Stimulated activated naive CD8-positive, alpha-beta T cell treated with anti-CD3 and anti-CD28 coated beads, Interleukin-15, Interleukin-2, amounts not matched to agents 100 ng/mL and 50 ng/mL, for 24 hours (primary cell): ENCODE measurements around the gene ANKIB1.
"Not testable (repeated sequence)": the region's sequence is repeated elsewhere in the genome, so short reads cannot be mapped to it uniquely, and the experiment has no call there.

Experiments used
- H3K27ac Mint-ChIP-seq: one replicate; pipeline ENCODE4 v1.8.0; 2021; ENCODE audit warnings: mild to moderate bottlenecking, mixed read lengths
- H3K27me3 Mint-ChIP-seq: one replicate; pipeline ENCODE4 v1.8.0; 2021; ENCODE audit warnings: mixed read lengths
- H3K36me3 Mint-ChIP-seq: one replicate; pipeline ENCODE4 v1.8.0; 2021; ENCODE audit warnings: low read depth, mixed read lengths
- H3K4me1 Mint-ChIP-seq: one replicate; pipeline ENCODE4 v1.8.0; 2021; ENCODE audit warnings: low read depth, mixed read lengths
- H3K4me3 Mint-ChIP-seq: one replicate; pipeline ENCODE4 v1.8.0; 2021; ENCODE audit warnings: mild to moderate bottlenecking, mixed read lengths
- H3K9me3 Mint-ChIP-seq: one replicate; pipeline ENCODE4 v1.8.0; 2021; ENCODE audit warnings: mixed read lengths

Gene ANKIB1

DNA sequence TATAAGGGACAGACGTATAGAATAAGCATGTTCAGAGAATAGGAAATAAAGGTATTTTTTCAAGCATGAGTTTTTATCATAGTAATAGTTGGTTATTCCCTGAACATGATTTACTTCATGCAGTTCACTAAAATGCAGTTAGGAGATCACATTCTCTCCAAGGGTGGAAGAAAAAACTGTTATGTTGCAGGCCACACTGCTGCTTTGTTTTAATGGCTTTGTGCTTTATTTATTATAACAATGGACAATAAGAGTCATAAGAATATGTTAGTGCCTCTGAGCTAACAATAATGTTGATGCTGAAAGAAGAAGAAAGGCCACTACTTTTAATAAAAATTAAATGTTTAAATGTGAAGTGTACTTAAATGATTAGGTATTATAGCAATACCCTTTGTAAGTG is 123.0 kb downstream of the ANKIB1 start:
- Mint-ChIP-seq H3K4me3 (no peak overlapping the region), H3K4me1 (no peaks in the 10 kb centered on the region), H3K27me3 (no peaks in the 10 kb centered on the region), H3K9me3 (no peaks in the 10 kb centered on the region), H3K36me3 (peaks cover 45% of the 10 kb centered on the region), H3K27ac (no peak overlapping the region)

DNA sequence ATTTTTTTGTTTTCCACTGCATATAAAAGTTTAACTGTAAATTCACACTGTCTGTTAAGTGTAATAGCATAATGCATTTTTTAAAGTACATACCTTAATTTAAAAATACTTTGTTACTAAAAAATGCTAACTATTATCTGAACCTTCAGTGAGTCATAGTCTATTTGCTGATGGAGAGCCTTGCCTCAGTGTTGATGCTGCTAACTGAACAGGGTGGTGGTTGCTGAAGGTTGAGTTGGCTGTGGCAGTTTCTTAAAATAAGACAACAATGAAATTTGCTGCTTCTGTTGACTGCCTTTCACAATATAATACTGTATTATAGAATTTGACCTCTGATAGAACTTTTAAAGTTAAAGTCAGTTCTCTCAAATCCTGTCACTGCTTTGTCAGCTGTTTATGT is 129.2 kb downstream of the ANKIB1 start:
- Mint-ChIP-seq H3K36me3 (peaks cover 50% of the 10 kb centered on the region), H3K4me1 (no peaks in the 10 kb centered on the region), H3K27me3 (no peaks in the 10 kb centered on the region), H3K9me3 (no peaks in the 10 kb centered on the region), H3K4me3 (no peak overlapping the region), H3K27ac (no peak overlapping the region)

DNA sequence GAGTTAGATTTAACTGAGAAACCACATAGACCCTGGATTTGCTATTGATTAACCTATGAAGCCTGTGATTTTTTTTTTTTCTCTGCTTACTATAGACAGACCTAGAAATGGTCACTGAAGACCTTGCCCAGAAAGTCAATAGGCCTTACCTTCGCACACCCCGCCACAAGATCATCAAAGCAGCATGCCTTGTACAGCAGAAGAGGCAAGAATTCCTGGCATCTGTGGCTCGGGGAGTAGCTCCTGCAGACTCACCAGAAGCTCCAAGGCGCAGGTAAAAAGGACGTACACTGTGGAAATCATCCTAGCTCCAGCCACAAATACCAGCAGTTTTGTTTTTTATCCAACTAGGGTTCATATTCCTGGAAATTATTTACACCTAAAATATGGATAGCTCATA is 145.3 kb downstream of the ANKIB1 start:
- H3K27me3 Mint-ChIP-seq = no peaks in the 10 kb centered on the region
- no peaks in the 10 kb centered on the region for H3K9me3 Mint-ChIP-seq
- peaks cover 24% of the 10 kb centered on the region for H3K36me3 Mint-ChIP-seq
- no peak overlapping the region for H3K4me3 Mint-ChIP-seq
- H3K4me1 Mint-ChIP-seq = no peaks in the 10 kb centered on the region
- no peak overlapping the region for H3K27ac Mint-ChIP-seq

DNA sequence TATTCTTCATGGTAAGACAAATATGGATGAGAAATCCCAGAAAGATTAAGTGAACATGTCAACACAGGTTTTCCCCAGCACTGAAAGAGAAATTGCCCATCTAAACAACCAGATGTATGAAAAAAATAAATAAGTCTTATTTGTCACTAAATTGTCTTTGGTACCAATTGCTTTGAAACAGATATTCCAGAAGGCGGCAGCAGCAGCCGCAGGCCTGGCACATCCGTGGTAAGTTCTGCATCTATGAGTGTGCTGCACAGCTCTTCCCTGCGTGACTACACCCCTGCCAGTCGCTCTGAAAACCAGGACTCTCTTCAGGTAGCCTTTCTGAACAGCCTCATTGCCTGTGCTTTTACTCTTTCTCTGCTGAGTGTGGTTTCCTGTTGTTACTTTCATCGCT is 151.8 kb downstream of the ANKIB1 start:
- Mint-ChIP-seq H3K27me3 (no peaks in the 10 kb centered on the region), H3K36me3 (peaks cover 34% of the 10 kb centered on the region), H3K27ac (no peak overlapping the region), H3K4me3 (no peak overlapping the region), H3K4me1 (no peaks in the 10 kb centered on the region), H3K9me3 (no peaks in the 10 kb centered on the region)

DNA sequence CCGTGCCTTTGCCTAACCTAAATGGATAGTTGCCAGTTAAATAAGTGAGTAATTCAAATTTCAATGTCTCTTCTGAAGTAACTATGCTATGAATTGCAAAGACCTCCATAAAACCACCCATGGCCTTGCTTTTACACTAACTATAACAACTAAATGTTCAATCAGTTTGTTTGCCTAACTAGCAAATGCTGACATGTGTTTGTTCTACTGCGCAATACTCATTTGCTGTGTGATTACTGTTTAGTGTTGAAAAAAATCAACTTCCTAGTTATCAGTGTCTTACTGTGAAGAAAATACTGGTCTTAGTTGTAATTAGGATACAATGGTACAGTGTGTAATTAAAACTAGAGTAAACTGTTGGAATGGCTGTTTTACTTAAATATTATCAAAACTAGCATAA is 154.2 kb downstream of the ANKIB1 start:
- H3K36me3 Mint-ChIP-seq = peaks cover 37% of the 10 kb centered on the region
- no peaks in the 10 kb centered on the region for H3K9me3 Mint-ChIP-seq
- H3K4me1 Mint-ChIP-seq = peaks cover 18% of the 10 kb centered on the region

DNA sequence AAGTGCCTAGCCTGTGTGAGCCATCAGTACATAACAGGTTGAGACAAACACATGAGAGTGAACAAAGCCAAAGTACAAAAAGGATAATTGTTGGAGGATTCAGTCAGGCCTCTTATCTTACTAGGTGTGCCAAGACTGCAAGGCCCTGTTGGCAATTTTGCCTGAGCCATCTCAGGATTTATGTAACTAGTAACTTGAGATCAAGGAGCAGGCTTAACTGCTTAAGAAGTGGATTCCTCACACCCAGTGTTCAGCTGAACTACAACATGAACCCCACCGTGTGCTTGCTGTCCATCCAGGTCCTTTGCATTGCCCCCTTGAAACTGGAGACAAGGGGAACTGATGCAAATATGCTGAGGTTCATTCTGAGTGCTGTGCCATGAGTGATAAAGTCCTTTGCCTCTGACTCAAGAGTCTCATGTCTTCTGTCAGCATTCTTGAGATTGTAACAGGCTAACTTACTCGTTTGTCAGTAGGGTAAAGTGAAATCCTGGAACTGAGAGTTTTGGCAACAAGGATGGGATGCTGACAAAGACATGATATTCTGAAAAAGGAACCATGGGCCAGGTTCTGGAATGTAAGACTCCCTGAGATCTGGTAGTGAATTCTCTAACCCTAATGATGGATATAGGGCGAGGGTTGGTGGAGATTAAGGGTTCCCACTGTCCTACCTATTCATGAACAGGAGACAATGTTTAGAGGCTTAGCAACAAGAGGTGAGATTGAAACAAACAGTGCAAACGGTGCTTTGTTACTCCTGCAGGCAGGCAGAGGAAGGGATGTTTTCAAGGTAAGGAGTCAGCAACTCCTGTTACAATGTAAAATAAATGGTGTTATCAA is 157.4 kb downstream of the ANKIB1 start:
- Mint-ChIP-seq H3K9me3 (no peaks in the 10 kb centered on the region), H3K27ac (no peak overlapping the region)

More for the DNA sequence above, 154.2 kb downstream of the ANKIB1 start:
- Mint-ChIP-seq H3K27me3 (no peaks in the 10 kb centered on the region), H3K4me3 (no peak overlapping the region), H3K27ac (no peak overlapping the region)

DNA sequence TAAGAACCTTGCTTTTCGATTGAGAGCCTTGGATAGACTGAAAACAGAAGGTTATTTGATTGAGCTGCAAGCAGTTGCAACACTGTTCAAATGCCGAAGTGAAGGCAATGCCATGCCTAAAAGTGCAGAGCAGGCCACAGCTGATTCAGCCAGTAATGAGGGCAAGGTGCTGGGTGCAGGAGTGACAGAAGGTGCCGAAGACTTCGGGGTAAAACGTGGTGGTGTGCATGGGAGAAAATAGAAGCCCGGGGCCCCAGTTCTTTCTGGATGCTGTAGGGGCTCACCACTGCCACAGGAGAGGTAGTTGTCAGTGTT is 157.9 kb downstream of the ANKIB1 start:
- Mint-ChIP-seq H3K36me3 (peaks cover 17% of the 10 kb centered on the region), H3K27me3 (no peaks in the 10 kb centered on the region), H3K4me3 (no peak overlapping the region), H3K9me3 (no peaks in the 10 kb centered on the region), H3K4me1 (peaks cover 18% of the 10 kb centered on the region), H3K27ac (no peak overlapping the region)

More for the DNA sequence above, 157.4 kb downstream of the ANKIB1 start:
- Mint-ChIP-seq H3K27me3 (no peaks in the 10 kb centered on the region), H3K4me1 (peaks cover 18% of the 10 kb centered on the region), H3K4me3 (no peak overlapping the region), H3K36me3 (peaks cover 23% of the 10 kb centered on the region)

DNA sequence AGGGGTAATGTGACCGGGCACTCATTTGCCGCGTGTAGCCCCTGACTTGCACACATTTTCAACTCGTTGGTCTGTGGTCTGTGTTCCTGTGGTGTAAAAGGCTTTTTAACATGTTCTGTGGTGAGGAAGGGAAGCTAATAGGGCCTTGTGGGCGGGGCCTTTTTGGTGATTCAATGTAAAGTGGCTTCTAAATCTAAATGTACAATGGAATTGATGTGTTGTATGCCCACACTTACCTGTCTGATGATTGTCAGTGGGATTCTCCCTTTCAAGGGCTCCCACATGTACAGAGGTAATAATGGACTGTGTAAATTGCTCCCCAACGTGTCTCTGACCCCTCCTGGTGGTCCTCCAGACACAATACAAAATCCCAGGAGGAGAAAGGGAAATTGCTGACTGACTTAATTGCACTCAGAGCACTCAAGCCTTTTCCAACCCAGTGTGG is 158.4 kb downstream of the ANKIB1 start:
- no peaks in the 10 kb centered on the region for H3K27me3 Mint-ChIP-seq
- no peaks in the 10 kb centered on the region for H3K9me3 Mint-ChIP-seq
- H3K27ac Mint-ChIP-seq = peak overlapping the region; percentile 62
- H3K36me3 Mint-ChIP-seq = peaks cover 12% of the 10 kb centered on the region
- H3K4me3 Mint-ChIP-seq = peak overlapping the region; percentile 44
- H3K4me1 Mint-ChIP-seq = peaks cover 18% of the 10 kb centered on the region

DNA sequence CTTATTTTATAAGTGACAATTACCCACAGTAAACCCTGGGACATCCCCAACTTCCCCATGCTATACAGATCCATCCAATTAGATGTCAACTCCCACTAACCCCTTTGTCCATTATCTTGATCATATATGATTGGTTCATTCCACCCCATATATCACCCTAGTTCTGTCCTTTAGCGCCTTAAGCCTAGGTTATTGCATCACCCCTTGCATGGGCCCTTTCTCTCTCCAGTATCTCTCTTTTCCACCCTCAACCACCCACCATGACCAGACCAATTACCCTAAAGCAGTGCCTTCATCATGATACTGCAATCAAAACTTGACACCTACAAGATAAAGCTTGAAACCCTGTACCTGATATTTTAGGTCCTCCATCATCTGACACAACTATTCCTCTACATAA is 163.6 kb downstream of the ANKIB1 start:
- Mint-ChIP-seq H3K27ac (no peak overlapping the region), H3K4me1 (peaks cover 5% of the 10 kb centered on the region), H3K9me3 (no peaks in the 10 kb centered on the region), H3K27me3 (peaks cover 6% of the 10 kb centered on the region), H3K4me3 (no peak overlapping the region), H3K36me3 (peaks cover 4% of the 10 kb centered on the region)

DNA sequence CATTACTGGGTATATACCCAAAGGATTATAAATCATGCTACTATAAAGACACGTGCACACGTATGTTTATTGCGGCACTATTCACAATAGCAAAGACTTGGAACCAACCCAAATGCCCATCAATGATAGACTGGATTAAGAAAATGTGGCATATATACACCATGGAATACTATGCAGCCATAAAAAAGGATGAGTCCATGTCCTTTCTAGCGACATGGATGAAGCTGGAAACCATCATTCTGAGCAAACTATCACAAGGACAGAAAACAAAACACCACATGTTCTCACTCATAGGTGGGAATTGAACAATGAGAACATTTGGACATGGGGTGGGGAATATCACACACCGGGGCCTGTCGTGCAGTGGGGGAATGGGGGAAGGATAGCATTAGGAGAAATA is 164.4 kb downstream of the ANKIB1 start:
- not testable (repeated sequence) for H3K27me3 Mint-ChIP-seq, H3K4me1 Mint-ChIP-seq, H3K27ac Mint-ChIP-seq, H3K36me3 Mint-ChIP-seq, H3K9me3 Mint-ChIP-seq, H3K4me3 Mint-ChIP-seq

DNA sequence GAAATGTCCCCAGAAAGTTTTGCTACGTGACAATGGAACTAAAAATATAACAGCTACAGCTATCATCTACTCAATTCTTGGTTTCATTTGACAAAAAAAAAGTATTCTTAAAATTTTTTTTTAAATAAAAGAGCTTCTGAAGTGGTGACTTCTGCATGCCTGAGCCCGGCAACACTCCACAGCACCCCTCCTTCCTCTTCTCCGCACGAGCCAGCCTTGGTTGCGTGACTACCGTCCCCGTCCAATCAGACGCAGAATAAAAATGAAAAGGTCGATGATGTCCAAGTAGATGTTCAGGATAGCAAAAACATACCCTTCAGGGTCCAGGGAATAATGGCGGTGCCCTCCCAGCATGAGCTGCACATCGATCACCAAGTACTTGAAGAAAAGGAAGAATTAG is 167.0 kb downstream of the ANKIB1 start:
- H3K4me3 Mint-ChIP-seq = no peak overlapping the region
- H3K36me3 Mint-ChIP-seq = no peaks in the 10 kb centered on the region
- no peak overlapping the region for H3K27ac Mint-ChIP-seq
- peaks cover 6% of the 10 kb centered on the region for H3K27me3 Mint-ChIP-seq
- no peaks in the 10 kb centered on the region for H3K9me3 Mint-ChIP-seq
- H3K4me1 Mint-ChIP-seq = no peaks in the 10 kb centered on the region

DNA sequence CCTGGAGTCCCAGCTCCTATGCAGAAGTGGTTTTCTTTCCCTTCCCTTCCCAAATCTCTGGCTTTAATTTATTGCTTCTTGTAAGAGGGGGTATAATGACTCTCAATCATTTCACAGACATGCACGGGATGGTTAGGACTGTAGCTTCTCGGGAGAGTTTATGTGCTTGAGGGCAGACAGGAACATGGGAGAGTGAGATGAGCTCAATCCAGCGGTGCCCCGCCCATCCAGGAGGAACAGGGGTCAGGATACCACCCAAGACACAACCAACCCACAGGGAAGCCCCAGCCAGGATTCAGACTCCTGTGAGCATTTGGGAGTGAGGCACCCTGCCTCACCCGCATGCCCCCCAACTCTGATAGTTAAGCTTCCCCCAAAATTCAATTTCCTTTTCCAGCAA is 167.8 kb downstream of the ANKIB1 start:
- H3K36me3 Mint-ChIP-seq = no peaks in the 10 kb centered on the region
- H3K27me3 Mint-ChIP-seq = peaks cover 6% of the 10 kb centered on the region
- H3K27ac Mint-ChIP-seq = no peak overlapping the region
- no peaks in the 10 kb centered on the region for H3K4me1 Mint-ChIP-seq
- H3K9me3 Mint-ChIP-seq = no peaks in the 10 kb centered on the region
- H3K4me3 Mint-ChIP-seq = no peak overlapping the region

DNA sequence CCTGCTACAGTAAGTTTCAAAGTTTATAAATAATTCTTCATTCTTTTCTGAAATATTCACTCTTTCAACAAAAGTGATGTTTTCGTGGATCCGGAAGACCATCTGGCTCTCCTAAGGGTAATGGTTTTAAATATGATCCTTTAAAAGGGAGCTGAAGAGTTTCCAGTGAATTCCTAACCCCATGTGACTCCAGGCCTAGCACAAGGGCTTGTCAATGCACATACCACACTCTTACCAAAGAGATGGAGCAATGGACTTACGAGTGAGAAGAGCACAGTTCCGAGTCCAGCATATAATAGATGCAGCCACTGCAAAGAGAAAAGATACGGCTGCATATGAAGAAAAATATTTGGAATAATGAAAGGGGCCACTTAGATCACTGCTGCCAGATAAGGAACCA is 169.5 kb downstream of the ANKIB1 start:
- Mint-ChIP-seq H3K4me1 (no peaks in the 10 kb centered on the region), H3K27me3 (peaks cover 3% of the 10 kb centered on the region), H3K4me3 (no peak overlapping the region), H3K9me3 (no peaks in the 10 kb centered on the region), H3K36me3 (no peaks in the 10 kb centered on the region), H3K27ac (no peak overlapping the region)

DNA sequence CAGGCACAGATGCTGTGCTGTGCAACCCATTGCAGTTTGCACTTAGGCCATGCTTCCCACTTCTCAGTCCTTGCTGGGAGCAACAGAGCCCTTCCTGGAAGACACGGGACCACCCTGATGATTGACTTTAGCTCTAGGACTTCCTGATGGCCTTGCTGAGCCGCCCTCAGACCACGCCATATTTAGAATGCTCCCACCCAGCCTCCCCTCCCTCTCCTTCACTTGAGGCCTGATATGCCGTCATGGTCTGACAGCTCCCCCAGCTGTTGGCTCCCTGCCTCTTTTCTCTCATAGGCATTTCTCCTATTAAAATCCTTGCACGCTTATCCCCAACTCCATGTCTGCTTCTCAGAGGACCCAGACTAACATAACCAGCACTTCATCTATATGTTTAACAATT is 172.1 kb downstream of the ANKIB1 start:
- H3K9me3 Mint-ChIP-seq = no peaks in the 10 kb centered on the region
- H3K27me3 Mint-ChIP-seq = peaks cover under 1% of the 10 kb centered on the region
- no peak overlapping the region for H3K4me3 Mint-ChIP-seq
- H3K27ac Mint-ChIP-seq = no peak overlapping the region
- H3K36me3 Mint-ChIP-seq = no peaks in the 10 kb centered on the region
- no peaks in the 10 kb centered on the region for H3K4me1 Mint-ChIP-seq

DNA sequence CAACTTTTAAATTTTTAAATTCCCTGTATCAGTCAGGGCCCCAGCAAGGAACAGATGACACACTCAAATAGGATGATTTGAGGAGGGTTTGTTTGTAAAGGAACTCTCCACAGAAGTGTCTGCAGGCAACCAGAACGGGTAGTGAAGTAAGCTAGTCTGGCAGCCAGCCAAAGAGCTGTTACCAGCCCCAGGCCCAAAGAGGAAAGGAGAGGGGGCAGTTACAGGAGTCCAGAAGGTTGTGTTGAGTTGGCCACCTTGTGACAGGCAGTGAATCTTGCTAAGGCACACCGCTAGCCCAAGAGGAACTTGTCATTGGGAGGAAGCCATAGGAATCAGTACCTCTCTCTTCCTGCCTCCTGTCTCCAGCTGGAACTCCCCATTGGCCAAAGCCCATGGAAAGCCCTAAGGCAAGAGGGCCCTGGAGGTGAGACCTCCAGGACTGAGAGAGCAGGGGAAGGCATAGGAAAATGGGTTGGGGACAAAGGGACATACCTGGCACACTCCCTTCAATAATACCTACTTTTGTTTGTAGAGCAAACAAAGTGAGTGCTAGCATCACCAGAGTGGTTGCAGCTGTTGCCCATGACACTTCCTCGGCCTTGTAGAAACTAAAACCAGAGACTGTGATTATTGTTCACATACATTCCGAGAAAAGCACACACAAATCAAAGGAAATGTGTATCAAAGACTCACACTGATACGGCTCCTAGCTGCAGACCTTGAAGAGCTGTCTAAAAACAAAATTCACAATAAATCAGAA is 176.1 kb downstream of the ANKIB1 start:
- no peaks in the 10 kb centered on the region for H3K9me3 Mint-ChIP-seq
- H3K4me3 Mint-ChIP-seq = no peak overlapping the region
- H3K27ac Mint-ChIP-seq = no peak overlapping the region
- H3K27me3 Mint-ChIP-seq = peaks cover 15% of the 10 kb centered on the region
- H3K4me1 Mint-ChIP-seq = peaks cover 12% of the 10 kb centered on the region
- H3K36me3 Mint-ChIP-seq = no peaks in the 10 kb centered on the region
